GM18870 (cell line): ENCODE data around the gene ADD1.

ENCODE experiments used
- ATAC-seq: cut with Tn5 transposase; IDR thresholded peaks from one replicate; pipeline ENCODE4 v1.9.1; 2021; ENCODE audit warnings: moderate library complexity; ENCODE audit not compliant: unreplicated experiment

Gene ADD1

GRCh38 chr4:2858451-2859217, 15.0 kb downstream of the ADD1 start:
- no peak for ATAC-seq

GRCh38 chr4:2859514-2859913, 15.9 kb downstream of the ADD1 start:
- no peak for ATAC-seq

DNA sequence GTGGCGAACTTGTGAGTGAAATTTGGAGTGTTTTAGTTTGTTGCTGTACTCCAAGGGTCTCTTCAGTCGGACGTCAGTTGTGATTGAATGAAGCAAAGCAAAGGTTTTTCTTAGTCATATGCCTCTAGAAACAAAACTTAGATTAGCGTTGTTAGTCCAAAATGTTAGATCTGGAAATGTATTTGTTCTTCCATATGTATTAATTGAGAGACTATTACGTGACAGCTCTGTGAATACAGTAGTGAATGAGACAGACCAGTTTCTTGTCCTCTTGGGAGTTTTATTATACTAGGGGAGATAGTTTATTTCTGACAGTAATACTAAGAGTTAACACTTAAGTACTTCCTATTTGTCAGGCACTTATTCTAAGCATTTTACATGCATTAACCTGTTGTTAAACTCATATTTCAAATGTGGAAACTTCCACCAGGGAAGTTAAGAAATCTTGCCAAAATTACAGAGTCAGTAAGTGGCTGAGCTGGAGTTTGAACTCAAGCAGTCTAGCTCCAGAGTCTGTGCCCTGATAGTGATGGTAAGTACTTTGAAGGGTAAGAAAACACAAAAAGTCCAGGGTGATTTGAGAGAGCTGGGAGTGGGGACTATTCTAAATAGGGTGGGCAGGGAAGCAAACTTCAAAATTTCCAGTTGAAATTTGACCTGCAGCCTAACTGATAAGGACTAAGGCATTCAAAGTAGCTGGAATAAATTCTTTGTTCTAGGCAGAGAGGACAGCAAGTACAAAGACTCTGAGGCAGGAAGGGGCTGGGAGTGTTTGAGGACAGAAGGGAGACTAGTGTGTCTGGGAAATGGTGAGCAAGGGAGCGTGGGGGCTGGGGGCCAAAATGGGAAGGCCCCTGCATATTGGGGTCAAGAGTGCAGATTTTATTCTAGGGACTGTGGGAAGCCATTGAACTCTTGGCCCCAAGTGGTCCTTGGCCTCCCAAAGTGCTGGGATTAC, 17.0 kb downstream of the ADD1 start:
- ATAC-seq: no peak

DNA sequence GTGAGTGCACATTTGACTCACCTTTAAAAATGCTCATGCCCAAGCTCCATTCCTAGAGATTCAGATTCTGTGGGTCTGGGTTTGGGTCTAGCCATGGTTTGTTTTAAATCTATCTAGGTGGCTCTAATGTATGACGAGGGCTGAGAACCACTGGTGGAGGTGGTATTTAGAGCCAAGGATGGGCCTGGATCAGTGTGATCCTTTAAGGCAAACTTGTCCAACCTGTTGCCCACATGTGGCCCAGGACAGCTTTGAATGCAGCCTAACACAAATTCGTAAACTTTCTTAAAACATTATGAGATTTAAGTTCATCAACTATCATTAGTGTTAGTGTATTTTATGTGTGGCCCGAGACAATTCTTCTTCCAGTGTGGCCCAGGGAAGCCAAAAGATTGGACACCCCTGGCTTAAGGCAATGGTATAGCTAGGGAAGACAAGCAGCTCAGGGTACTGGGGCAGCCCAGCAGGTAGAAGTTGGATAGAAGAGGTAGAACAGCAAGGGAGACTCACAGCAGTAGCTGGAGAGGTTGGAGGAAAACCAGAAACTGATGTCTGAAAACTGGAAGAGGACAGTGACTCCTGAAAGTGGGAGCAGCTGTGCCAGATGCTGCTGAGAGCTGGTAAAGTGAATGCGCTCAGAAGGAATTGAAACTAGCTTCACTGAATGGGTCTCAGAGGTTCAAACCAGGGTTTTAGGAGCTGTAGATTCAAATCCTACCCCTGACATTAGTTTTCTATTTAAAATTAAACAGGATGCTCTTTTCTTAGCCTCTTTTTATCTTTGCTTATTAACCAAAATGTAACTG, 18.2 kb downstream of the ADD1 start:
- ATAC-seq: no peak

- no peak for ATAC-seq
Observed at GRCh38 chr4:2862528-2862927, 18.9 kb downstream of the ADD1 start.

DNA sequence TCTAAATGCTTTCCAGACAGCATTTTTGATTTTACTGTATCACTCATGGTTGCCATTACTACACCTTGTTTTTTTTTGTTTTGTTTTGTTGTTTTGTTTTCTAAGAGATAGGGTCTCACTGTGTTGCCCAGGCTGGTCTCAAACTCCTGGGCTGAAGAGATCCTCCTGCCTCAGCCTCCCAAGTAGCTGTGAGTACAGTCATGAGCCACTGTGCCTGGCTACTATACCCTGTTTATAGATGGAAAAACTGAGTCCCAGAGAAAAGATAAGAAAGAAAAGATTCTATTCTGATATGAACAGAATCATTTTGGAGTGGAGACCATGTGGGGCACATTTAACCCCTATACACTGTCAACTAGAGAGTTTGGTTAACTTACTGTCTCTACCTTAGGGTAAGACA, 20.0 kb downstream of the ADD1 start:
- ATAC-seq: no peak

DNA sequence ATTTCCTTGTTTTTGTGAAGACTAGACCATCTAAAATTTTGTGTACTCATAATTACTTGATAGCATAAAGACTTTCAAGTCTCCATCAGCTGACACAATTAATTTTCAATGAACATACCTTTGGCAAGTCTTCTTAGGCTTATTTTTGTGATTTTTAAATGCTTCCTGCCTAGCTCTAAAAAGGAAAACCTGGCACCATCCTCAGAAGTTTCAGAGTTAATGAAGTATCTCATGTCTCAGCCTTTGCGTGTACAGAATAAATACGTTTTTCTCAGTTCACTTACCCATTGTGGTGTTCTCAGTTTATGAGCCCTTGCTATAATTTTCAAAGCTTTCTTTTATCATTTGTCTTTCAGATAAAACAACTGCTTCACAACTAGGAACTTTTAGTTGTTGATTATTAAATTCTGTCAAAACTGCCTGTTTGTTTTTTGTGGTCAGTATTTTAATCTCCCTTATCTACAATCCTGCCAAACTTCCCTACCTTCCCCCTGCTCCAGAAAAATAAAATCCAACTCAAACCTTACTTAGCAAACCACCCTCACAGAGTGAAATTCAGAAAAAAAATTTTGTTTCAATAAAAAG, 21.6 kb downstream of the ADD1 start:
- ATAC-seq: no peak

GRCh38 chr4:2866160-2866861, 22.7 kb downstream of the ADD1 start:
- ATAC-seq: no peak

DNA sequence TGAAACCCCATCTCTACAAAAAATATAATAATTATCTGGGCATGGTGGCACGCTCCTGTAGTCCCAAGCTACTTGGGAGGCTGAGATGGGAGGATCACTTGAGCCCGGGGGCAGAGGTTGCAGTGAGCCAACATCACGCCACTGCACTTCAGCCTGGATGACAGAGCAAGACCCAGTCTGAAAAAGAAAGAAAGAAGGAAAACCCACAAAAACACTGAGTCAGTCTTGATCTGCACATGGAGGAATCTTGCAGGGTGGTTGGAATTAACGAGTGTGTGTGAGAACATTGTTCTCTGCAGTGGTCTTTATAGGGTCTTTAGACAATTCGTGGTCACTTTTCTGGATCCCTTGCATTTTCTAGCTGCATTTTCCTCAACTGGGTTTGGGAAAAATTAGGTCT, 23.2 kb downstream of the ADD1 start:
- no peak for ATAC-seq

DNA sequence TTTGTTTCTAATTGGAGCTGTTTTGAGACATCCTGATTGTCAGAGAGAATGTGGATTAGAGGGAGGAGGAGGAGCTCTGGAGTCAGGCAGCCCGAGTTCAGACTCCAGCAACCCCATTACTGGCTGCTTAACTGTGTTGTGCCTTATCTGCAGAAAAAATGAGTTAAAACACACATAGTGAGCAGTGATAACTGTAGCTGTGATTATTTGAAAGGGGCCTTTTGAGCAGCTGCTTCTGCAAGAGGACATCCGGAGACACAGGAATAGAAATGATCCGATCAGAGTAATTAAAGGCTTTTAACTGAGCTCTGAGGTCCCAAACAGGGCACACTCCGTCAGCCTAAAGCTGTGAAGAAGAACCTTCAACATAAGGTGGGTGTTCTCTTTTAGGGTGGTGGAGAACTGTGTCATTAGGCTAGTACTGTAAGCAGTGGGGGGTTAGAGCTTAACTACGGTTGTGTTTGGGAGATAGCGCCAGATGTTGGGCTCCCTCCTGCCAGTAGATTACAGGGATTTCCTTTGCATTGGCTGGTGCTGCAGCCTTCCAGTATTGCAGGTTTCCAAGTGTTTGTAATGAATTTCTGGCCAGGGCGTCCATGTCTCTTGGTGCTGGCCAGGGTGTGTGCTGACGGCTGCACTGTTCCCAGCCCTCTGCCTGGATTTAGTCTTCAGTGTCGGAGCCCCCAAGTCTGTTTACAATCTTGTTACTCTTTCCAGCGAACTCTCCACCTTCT, 24.3 kb downstream of the ADD1 start:
- ATAC-seq: no peak

- no peak for ATAC-seq
Observed at GRCh38 chr4:2868877-2869487, 25.3 kb downstream of the ADD1 start.

DNA sequence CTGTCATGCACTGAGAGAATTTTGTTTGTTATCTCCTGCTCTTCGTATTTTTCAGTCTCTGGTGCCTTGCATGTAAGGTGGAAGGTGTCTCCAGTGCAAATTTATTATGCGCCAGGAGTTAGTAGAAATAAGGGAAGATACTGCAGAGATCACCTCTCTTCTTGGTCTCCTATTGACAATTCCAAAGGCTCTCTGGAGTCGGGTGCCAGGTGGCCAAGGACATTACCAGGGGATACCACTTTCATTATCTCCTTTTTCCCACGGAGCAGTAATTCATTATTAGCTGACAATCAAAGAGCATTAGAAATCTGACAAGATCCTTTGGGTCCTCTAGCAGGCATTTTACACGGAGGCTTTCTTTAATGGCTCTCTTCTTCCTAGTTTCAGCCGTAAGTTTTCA, 26.0 kb downstream of the ADD1 start:
- no peak for ATAC-seq

GRCh38 chr4:2870082-2870481, 26.4 kb downstream of the ADD1 start:
- ATAC-seq: no peak

GRCh38 chr4:2871466-2871865, 27.8 kb downstream of the ADD1 start:
- ATAC-seq: no peak

DNA sequence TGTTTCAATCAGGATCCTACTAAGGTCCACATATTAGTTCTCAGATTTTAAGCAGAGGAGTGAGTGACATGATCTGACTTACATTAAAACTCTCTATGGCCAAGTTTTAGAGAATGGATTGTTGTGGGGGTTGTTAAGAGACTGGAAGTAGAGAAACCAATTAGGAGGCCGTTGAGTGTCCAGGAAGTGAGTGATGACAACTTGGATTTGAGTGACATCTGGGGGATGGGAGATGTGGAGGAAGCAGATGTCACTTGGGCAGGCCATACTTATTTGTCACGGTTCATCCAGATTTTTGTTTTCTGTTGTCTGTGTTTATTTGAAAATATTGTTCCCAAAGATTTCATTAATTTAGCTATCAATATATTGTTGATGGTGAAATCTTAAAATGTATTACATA, 28.3 kb downstream of the ADD1 start:
- ATAC-seq: no peak

DNA sequence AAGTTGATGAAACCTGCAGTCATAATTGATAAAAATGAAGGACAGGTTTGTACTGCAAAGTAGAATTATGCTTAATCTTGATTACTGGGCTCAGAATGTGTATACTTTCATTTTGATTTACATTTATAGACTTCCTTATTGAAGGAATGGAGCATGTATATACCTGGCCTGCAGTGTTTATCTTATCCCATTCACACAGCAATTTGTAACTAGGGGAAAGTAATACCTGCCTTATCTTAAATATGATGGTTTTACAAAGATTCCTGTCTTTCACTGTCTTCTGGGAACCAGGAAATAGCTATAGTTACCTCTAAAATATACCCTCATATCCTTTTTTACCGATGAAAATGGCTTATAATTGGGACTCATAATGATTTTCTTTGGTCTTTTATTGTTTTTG, 29.7 kb downstream of the ADD1 start:
- ATAC-seq: no peak

DNA sequence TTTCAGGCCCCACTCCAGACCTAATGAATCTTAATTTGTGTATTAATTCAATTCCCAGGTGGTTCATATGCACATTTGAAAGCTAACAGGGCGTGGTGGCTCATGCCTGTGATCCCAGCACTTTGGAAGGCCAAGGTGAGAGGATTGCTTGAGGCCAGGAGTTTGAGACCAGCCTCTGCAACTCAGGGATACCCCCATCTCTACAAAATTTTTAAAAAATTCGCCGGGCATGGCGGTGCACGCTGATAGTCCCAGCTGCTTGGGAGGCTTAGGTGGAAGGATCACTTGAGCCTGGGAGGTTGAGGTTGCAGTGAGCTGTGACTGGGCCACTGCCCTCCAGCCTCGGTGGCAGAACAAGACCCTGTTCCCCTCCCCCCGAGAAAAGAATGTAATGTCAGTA, 31.2 kb downstream of the ADD1 start:
- ATAC-seq: no peak

GRCh38 chr4:2875556-2875955, 31.9 kb downstream of the ADD1 start:
- ATAC-seq: no peak

DNA sequence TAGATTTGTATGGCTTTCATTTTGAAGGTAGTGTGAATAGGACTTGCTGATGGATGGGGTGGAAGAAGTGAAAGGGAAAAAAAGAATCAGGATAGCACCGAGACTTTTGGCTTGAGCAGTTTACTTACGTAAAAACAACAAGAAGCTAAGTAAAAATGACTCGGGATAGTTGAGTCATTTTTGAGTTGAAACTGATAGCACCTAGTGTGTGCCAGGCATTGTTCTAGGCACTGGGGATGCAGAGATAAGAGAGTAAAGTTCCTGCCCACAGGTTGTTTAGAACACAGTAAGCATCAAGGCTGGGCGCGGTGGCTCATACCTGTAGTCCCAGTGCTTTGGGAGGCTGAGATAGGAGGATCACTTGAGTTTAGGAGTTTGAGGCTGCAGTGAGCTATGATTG, 34.7 kb downstream of the ADD1 start:
- ATAC-seq: no peak
